ENCODE measurements around the gene CPA1. TPM values are rescaled to one million over a fixed set of nuclear protein-coding genes. Genes with fewer than 3 reads are reported as not detected.
A peak's percentile ranks its signal among the peaks of the same experiment; 100 is the strongest.

CPA1 gene
- polyA plus RNA-seq, 1 experiment: 0.10 TPM

DNA sequence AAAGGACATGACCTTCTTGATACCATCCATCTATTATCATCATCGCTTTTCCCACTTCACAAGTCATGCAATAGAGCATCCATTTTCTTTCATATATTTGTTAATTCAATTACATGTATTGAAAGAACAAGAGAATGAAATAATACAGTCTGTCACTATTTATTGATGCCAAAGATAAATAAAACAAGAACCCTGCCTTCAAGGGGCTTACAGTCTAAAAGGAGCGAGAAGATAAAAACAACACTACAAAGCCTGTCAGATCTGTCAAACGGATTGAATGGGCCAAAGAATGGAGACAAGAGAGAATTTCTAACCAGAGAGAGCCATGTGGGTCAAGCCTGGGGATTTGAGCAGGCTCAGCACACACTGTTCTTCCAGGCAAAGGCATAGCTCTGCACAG is 19.8 kb upstream of the CPA1 start:
- H3K36me3 ChIP-seq (ENCODE audit: control insufficient read depth, insufficient read depth, low read length): no peaks in the 10 kb centered on the region
- ChIA-PET CTCF (no interaction called here), POLR2A (no interaction called here)
- H3K4me3 ChIP-seq (ENCODE audit: low read depth, low read length): no peak overlapping the region
- no peaks in the 10 kb centered on the region for H3K27me3 ChIP-seq (ENCODE audit: control insufficient read depth, insufficient read depth, low read length)
- no peak for DNase-seq (ENCODE audit: low read depth)
- TF ChIP-seq, protein P1, sequence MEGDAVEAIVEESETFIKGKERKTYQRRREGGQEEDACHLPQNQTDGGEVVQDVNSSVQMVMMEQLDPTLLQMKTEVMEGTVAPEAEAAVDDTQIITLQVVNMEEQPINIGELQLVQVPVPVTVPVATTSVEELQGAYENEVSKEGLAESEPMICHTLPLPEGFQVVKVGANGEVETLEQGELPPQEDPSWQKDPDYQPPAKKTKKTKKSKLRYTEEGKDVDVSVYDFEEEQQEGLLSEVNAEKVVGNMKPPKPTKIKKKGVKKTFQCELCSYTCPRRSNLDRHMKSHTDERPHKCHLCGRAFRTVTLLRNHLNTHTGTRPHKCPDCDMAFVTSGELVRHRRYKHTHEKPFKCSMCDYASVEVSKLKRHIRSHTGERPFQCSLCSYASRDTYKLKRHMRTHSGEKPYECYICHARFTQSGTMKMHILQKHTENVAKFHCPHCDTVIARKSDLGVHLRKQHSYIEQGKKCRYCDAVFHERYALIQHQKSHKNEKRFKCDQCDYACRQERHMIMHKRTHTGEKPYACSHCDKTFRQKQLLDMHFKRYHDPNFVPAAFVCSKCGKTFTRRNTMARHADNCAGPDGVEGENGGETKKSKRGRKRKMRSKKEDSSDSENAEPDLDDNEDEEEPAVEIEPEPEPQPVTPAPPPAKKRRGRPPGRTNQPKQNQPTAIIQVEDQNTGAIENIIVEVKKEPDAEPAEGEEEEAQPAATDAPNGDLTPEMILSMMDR (IDR thresholded peaks at IDR 0.05; ENCODE audit: insufficient read depth, low read depth, low read length): no peak

DNA sequence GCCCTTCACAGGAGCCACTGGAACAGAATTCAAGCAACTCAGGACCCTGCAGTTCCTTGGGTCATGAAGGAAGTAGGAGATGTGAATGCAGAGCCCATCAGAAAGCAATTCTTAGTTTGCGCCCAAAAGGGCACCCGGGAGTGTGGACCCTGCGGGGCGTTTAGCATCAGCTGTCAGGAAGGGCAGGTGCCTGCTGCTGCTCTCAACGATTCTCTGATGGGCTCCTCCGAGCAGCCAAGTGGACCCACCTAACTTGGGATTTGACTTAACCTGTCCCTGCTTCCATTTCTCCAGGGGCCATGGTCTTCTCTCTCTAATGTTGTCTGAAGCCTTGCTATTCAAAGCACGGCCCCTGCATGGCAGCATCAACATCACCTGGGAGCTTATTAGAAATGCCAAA is 18.6 kb upstream of the CPA1 start:
- TF ChIP-seq, protein P1 (IDR thresholded peaks at IDR 0.05; ENCODE audit: insufficient read depth, low read depth, low read length): no peak
- ChIA-PET CTCF (interaction anchor here (0.6 kb wide), 1 partner anchor 110 kb away, joined by 3 read pairs; no protein-coding TSS in a partner anchor), POLR2A (no interaction called here)
- Histone ChIP-seq H3K4me3 (ENCODE audit: low read depth, low read length) (no peak overlapping the region), H3K36me3 (ENCODE audit: control insufficient read depth, insufficient read depth, low read length) (no peaks in the 10 kb centered on the region), H3K27me3 (ENCODE audit: control insufficient read depth, insufficient read depth, low read length) (no peaks in the 10 kb centered on the region)
- DNase-seq (ENCODE audit: low read depth): no peak

DNA sequence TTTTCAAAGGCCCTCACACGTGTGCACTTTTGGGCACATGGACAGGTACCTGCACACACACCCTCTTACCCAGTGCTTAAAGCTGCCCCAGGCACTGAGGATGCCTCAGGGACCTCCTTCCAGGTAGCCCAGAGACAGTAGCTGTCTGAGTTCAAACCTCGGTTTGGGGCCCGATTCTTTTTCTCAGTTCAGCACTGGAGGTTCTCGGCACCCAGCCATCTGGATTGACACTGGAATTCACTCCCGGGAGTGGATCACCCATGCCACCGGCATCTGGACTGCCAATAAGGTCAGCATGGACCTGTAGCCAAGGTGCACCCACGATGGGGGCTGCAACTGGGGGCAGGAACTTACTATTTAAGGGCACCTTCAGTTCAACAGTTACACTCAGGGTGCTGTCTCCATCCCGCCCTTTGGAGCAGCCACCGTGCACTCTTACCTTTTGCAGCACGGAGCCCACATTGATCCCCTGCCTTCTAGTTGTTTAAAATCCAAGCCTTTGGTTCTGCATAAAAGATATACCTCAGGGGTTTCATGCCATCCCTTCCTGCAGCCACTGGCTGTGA is 18.0 kb upstream of the CPA1 start:
- TF ChIP-seq, protein P1 (IDR thresholded peaks at IDR 0.05; ENCODE audit: insufficient read depth, low read depth, low read length): no peak
- H3K36me3 ChIP-seq (ENCODE audit: control insufficient read depth, insufficient read depth, low read length): no peaks in the 10 kb centered on the region
- CTCF ChIA-PET: interaction anchor here (0.6 kb wide), 2 partner anchors 101 to 110 kb away, joined by 3 read pairs; no protein-coding TSS in a partner anchor
- DNase-seq (ENCODE audit: low read depth): no peak
- no peak overlapping the region for H3K4me3 ChIP-seq (ENCODE audit: low read depth, low read length)
- POLR2A ChIA-PET: no interaction called here
- H3K27me3 ChIP-seq (ENCODE audit: control insufficient read depth, insufficient read depth, low read length): no peaks in the 10 kb centered on the region

DNA sequence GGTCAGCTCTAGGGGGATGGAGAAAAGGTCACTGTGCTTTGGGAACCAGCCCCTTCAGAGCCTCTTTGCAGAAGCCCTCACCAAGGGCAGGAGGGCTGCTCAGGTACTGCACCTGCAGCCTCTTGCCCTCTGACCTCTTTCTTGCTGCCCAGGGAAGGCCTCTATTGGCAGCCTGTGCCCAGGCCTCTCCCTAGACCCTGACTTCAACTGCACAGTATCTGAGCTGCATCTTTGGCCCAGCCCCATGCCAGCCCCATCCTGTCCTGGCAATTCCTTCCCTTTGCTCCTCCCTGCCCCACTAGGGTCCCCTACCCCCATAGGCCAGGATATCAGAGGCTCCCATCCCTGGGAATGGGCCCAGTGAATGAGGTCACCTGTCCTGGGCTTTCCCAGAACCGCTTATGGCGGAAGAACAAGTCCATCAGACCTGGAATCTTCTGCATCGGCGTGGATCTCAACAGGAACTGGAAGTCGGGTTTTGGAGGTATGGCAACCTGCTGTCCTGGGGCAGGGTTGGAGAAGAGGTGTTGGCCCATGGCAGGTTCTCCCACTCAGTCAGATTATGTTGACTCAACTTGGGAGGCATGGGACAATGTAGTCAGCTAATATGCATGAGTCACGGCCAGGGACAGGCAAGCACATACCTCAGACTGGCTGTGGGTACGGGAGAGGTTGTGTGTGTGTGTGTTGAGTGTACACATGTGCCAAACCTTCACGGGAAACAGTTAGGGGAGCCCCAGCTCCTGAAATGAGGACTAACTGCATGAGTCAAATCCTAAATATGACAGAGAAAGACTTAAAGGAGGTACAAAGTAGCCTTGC is 17.1 kb upstream of the CPA1 start:
- ChIA-PET POLR2A (no interaction called here), CTCF (interaction anchor here (0.6 to 1.0 kb wide), 2 partner anchors 71 to 102 kb away, joined by 3 read pairs; partner anchors contain the start of gene CPA4)
- TF ChIP-seq, protein P1 (IDR thresholded peaks at IDR 0.05; ENCODE audit: insufficient read depth, low read depth, low read length): no peak
- Histone ChIP-seq H3K4me3 (ENCODE audit: low read depth, low read length) (no peak overlapping the region), H3K36me3 (ENCODE audit: control insufficient read depth, insufficient read depth, low read length) (no peaks in the 10 kb centered on the region), H3K27me3 (ENCODE audit: control insufficient read depth, insufficient read depth, low read length) (no peaks in the 10 kb centered on the region)
- peak; percentile 93 for DNase-seq (ENCODE audit: low read depth)

DNA sequence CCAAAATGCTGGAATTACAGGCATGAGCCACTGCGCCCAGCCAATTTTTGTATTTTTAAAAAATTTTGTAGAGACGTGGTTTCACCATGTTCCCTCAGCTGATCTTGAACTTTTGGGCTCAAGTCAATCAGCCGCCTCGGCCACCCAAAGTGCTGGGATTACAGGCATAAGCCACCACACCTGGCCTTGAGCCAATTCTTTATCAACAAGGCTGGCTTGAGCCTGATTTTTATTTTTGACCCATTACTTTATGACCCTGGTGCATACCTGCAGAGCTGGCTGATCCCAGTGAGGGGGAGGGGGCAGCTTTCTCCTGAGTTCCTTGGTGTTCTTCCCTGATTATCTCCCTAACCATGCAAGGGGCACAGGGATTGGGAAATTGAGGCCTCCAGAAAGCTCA is 15.8 kb upstream of the CPA1 start:
- CTCF ChIA-PET: interaction anchor here (1.0 kb wide), 1 partner anchor 72 kb away, joined by 3 read pairs; the partner anchor contains the start of gene CPA4
- TF ChIP-seq, protein P1 (IDR thresholded peaks at IDR 0.05; ENCODE audit: insufficient read depth, low read depth, low read length): no peak
- no peak for DNase-seq (ENCODE audit: low read depth)
- no peaks in the 10 kb centered on the region for H3K27me3 ChIP-seq (ENCODE audit: control insufficient read depth, insufficient read depth, low read length)
- no peaks in the 10 kb centered on the region for H3K36me3 ChIP-seq (ENCODE audit: control insufficient read depth, insufficient read depth, low read length)
- POLR2A ChIA-PET: no interaction called here
- H3K4me3 ChIP-seq (ENCODE audit: low read depth, low read length): no peak overlapping the region

Measured in BJ (cell line).